B cell (primary cell): ENCODE measurements around the gene MCM6. TPM values are rescaled to one million over a fixed set of nuclear protein-coding genes. Genes with fewer than 3 reads are reported as not detected.

Experiments used
- ATAC-seq: fragments of 200-7000 bp; cut with Tn5 transposase; one replicate; pipeline ENCODE4 v1.10.0; 2021; ENCODE audit warnings: low read depth, mild to moderate bottlenecking, moderate number of reproducible peaks, moderate library complexity
- CTCF ChIA-PET: fragments of 350-600 bp; sonication (Branson Sonifier 250); formaldehyde crosslinking; loops from one replicate; lab custom pipeline; 2021; ENCODE audit warnings: antibody characterized with exemption, inconsistent platforms; lab: Charles Lee
- POLR2A ChIA-PET: fragments of 350-600 bp; sonication (Branson Sonifier 250); formaldehyde crosslinking; loops from one replicate; lab custom pipeline; 2021; ENCODE audit warnings: antibody characterized with exemption; lab: Charles Lee
- DNase-seq: peaks from one replicate; pipeline ENCODE4 v3.0.0; 2013
- H2AFZ ChIP-seq: 2 replicates; pipeline ENCODE4 v1.6.1; 2012; ENCODE audit warnings: mild to moderate bottlenecking, low read depth, low read length; ENCODE audit not compliant: insufficient read depth, poor library complexity, severe bottlenecking
- H3K27ac ChIP-seq, 2 donors: 1 replicate in 1 of 2; 2 replicates in 1 of 2; pipeline ENCODE4 v1.5.1; 2012 to 2013; ENCODE audit warnings: low read length in 2 of 2, mild to moderate bottlenecking in 2 of 2, moderate library complexity in 1 of 2
- H3K27me3 ChIP-seq, 4 experiments: fragments of 200-600 bp in 1 of 4; sonication (generic) in 1 of 4; replicated peaks in 1 of 4; 1 replicate in 2 of 4; 2 replicates in 2 of 4; pipeline versions ENCODE4 v1.6.1 to v1.7.0; 2013 to 2016; ENCODE audit warnings: low read length in 3 of 4, mild to moderate bottlenecking in 2 of 4, mixed read lengths in 1 of 4, moderate library complexity in 1 of 4; ENCODE audit not compliant: insufficient read depth in 4 of 4, control insufficient read depth in 3 of 4; ENCODE audit errors: control extremely low read depth in 1 of 4
- H3K36me3 ChIP-seq, 2 experiments: replicated peaks in 1 of 2; 1 replicate in 1 of 2; 2 replicates in 1 of 2; pipeline versions ENCODE4 v1.6.1 to v1.7.1; 2013; ENCODE audit warnings: low read length in 1 of 2; ENCODE audit not compliant: insufficient read depth in 2 of 2, control insufficient read depth in 1 of 2; ENCODE audit errors: control extremely low read depth in 1 of 2, extremely low read depth in 1 of 2
- H3K4me1 ChIP-seq, 2 donors: fragments of 200-600 bp in 1 of 2; sonication (generic) in 1 of 2; 1 replicate in 1 of 2; 2 replicates in 1 of 2; pipeline versions ENCODE4 v1.5.1 to v1.6.1; 2013 to 2017; ENCODE audit warnings: low read length in 2 of 2; ENCODE audit not compliant: control insufficient read depth in 2 of 2, insufficient read depth in 2 of 2
- H3K4me2 ChIP-seq: replicated peaks from 2 replicates; pipeline ENCODE3; 2012; ENCODE audit warnings: mild to moderate bottlenecking, low read depth, low read length; ENCODE audit not compliant: poor library complexity, severe bottlenecking
- H3K4me3 ChIP-seq, 5 experiments: fragments of 200-600 bp in 1 of 5; sonication (generic) in 1 of 5; 1 replicate in 3 of 5; 2 replicates in 2 of 5; pipeline versions ENCODE4 v1.5.1 to v1.7.0; 2011 to 2016; ENCODE audit warnings: low read length in 4 of 5, mild to moderate bottlenecking in 4 of 5, low read depth in 2 of 5, control low read depth in 1 of 5, moderate library complexity in 1 of 5; ENCODE audit not compliant: insufficient read depth in 1 of 5; ENCODE audit errors: control extremely low read depth in 1 of 5, extremely low read depth in 1 of 5
- H3K79me2 ChIP-seq: fragments of 200-600 bp; sonication (generic); one replicate; pipeline ENCODE4 v1.6.0; 2016; ENCODE audit warnings: low read length; ENCODE audit not compliant: control insufficient read depth, insufficient read depth
- H3K9ac ChIP-seq: fragments of 200-600 bp; sonication (generic); 2 replicates; pipeline ENCODE4 v1.6.1; 2017; ENCODE audit warnings: mild to moderate bottlenecking, low read length, moderate library complexity
- H3K9me3 ChIP-seq, 3 donors: one replicate each; pipeline versions ENCODE4 v1.6.1 to v1.7.1; 2013; ENCODE audit warnings: low read length in 2 of 3; ENCODE audit not compliant: control insufficient read depth in 2 of 3, insufficient read depth in 1 of 3; ENCODE audit errors: control extremely low read depth in 1 of 3
- H4K20me1 ChIP-seq: 2 replicates; pipeline ENCODE4 v1.6.0; 2012; ENCODE audit warnings: mild to moderate bottlenecking, low read length; ENCODE audit not compliant: insufficient read depth, control insufficient read depth, poor library complexity, severe bottlenecking
- H3K27ac Mint-ChIP-seq: one replicate; pipeline ENCODE4 v1.8.0; 2021; ENCODE audit warnings: mixed read lengths
- H3K27me3 Mint-ChIP-seq: one replicate; pipeline ENCODE4 v1.8.0; 2021; ENCODE audit warnings: mixed read lengths
- H3K4me1 Mint-ChIP-seq: one replicate; pipeline ENCODE4 v1.8.0; 2021; ENCODE audit warnings: mixed read lengths
- H3K4me3 Mint-ChIP-seq: one replicate; pipeline ENCODE4 v1.8.0; 2021; ENCODE audit warnings: mixed read lengths
- H3K9me3 Mint-ChIP-seq: one replicate; pipeline ENCODE4 v1.8.0; 2022; ENCODE audit warnings: mixed read lengths; ENCODE audit not compliant: insufficient read depth
- CTCF ChIP-seq: fragments of 200-600 bp; IDR thresholded peaks from one replicate; pipeline ENCODE4 v1.8.0; 2022; ENCODE audit warnings: antibody characterized with exemption, mild to moderate bottlenecking
- EZH2 ChIP-seq: IDR thresholded peaks from 2 replicates; pipeline ENCODE4 v1.6.1; 2012; ENCODE audit warnings: borderline replicate concordance, low read depth, mild to moderate bottlenecking, moderate library complexity, low read length; ENCODE audit not compliant: insufficient read depth, poor library complexity, severe bottlenecking
- WGBS: methylation state at CpG from one replicate; pipeline ENCODE4 v1.1.5; 2013; ENCODE audit warnings: missing lambda C conversion rate; ENCODE audit not compliant: insufficient coverage; 5-methylcytosine and 5-hydroxymethylcytosine counted together
- intact Hi-C: fragments of 100-400 bp; cut with micrococcal nuclease; formaldehyde crosslinking; loops from one replicate; pipeline ENCODE4 v1.10.0; 2022
- polyA plus RNA-seq: library from polyadenylated mRNA; depleted of rRNA; stranded (reverse); fragments of >200 nt; gene quantifications from 2 replicates; pipeline ENCODE4 v1.2.3, GENCODE V29; 2012
- total RNA-seq, 2 donors: library from RNA; stranded (reverse); fragments of 120-200 nt in 1 of 2; gene quantifications; 1 replicate in 1 of 2; 2 replicates in 1 of 2; pipeline versions ENCODE4 v1.2.3 to v1.2.4, GENCODE V29; 2013 to 2022

MCM6 gene
- total and polyA plus RNA-seq, 2 donors (not counting 1 experiment from before 2014, with no cell fraction given) = 2.3 to 30.0 TPM

GRCh38 chr2:135798275-135798705, 78.0 kb downstream of the MCM6 start:
- peaks cover 7% of the 10 kb centered on the region for H3K9me3 Mint-ChIP-seq
- no peak overlapping the region for H3K27ac Mint-ChIP-seq
- intact Hi-C loops = loop anchor here (5.0 kb wide), 1 partner anchor 796 kb away; no protein-coding TSS in a partner anchor
- H3K79me2 ChIP-seq = no peaks in the 10 kb centered on the region
- ATAC-seq = no peak
- DNase-seq = no peak
- no peak overlapping the region for H2AFZ ChIP-seq
- no peak overlapping the region for H3K27ac ChIP-seq
- H3K27me3 ChIP-seq = no peaks in the 10 kb centered on the region
- peaks cover 3 to 22% (median 16%) of the 10 kb centered on the region in 3 donors for H3K9me3 ChIP-seq
- peaks cover 0 to 8% of the 10 kb centered on the region in 2 donors for H3K4me1 ChIP-seq
- CTCF ChIA-PET = interaction anchor here (0.9 to 3.2 kb wide), 19 partner anchors 7 to 809 kb away, joined by 3 to 35 read pairs (median 6); no protein-coding TSS in a partner anchor
- POLR2A ChIA-PET = no interaction called here
- no peak overlapping the region for H3K4me3 Mint-ChIP-seq
- no peaks in the 10 kb centered on the region for H3K36me3 ChIP-seq
- 28% methylated on average over 2 of the region's 5 CpGs for WGBS
- no peak overlapping the region for H3K4me3 ChIP-seq
- H3K4me2 ChIP-seq = no peak overlapping the region
- H3K4me1 Mint-ChIP-seq = peaks cover 10% of the 10 kb centered on the region
- H3K9ac ChIP-seq = no peak overlapping the region
- TF ChIP-seq EZH2 = no peak
- no peak for TF ChIP-seq CTCF
- H3K27me3 Mint-ChIP-seq = no peaks in the 10 kb centered on the region
- no peaks in the 10 kb centered on the region for H4K20me1 ChIP-seq

- peaks cover 3 to 22% (median 16%) of the 10 kb centered on the region in 3 donors for H3K9me3 ChIP-seq
- Mint-ChIP-seq H3K27ac (no peak overlapping the region), H3K27me3 (no peaks in the 10 kb centered on the region), H3K9me3 (peaks cover 7% of the 10 kb centered on the region), H3K4me3 (no peak overlapping the region), H3K4me1 (peaks cover 13% of the 10 kb centered on the region)
- WGBS = 64% methylated on average over 12 of the region's 22 CpGs
- no peak overlapping the region for H3K4me2 ChIP-seq
- H3K4me3 ChIP-seq = no peak overlapping the region
- H3K36me3 ChIP-seq = no peaks in the 10 kb centered on the region
- H3K9ac ChIP-seq = no peak overlapping the region
- ChIA-PET POLR2A (no interaction called here), CTCF (interaction anchor here (0.6 to 3.2 kb wide), 28 partner anchors 8 to 809 kb away, joined by 3 to 35 read pairs (median 6); no protein-coding TSS in a partner anchor)
- intact Hi-C loops = loop anchor here (1.0 to 5.0 kb wide), 2 partner anchors 795 to 808 kb away; no protein-coding TSS in a partner anchor
- H2AFZ ChIP-seq = peak overlapping the region; percentile 52
- TF ChIP-seq CTCF = peak; percentile 90
- TF ChIP-seq EZH2 = no peak
- DNase-seq (peak; percentile 78), ATAC-seq (peak; percentile 78)
- no peaks in the 10 kb centered on the region for H3K79me2 ChIP-seq
- H3K27me3 ChIP-seq = no peaks in the 10 kb centered on the region
- no peaks in the 10 kb centered on the region for H4K20me1 ChIP-seq
- H3K4me1 ChIP-seq = peaks cover 0 to 8% of the 10 kb centered on the region in 2 donors
- H3K27ac ChIP-seq = no peak overlapping the region
These were observed 78.6 kb downstream of the MCM6 start for GRCh38 chr2:135797497-135798274.
